Activated CD4-positive, CD25-positive, alpha-beta regulatory T cell treated with anti-CD3 and anti-CD28 coated beads, Interleukin-2, amount 50 U/mL, for 24 hours (primary cell): Measurements from ENCODE around the gene CHM.
"Not testable (repeated sequence)": the region's sequence is repeated elsewhere in the genome, so short reads cannot be mapped to it uniquely, and the experiment has no call there.

Experiments used
- ATAC-seq, 2 donors: fragments of 150-1000 bp; cut with Tn5 transposase; one replicate each; pipeline ENCODE4 v1.10.0; 2021; ENCODE audit warnings: mild to moderate bottlenecking in 1 of 2, moderate library complexity in 1 of 2

The CHM gene

GRCh38 chrX:86047174-86047935 is at the start of gene CHM:
Gene CHM (minus strand): TSS chrX:86047558. CDS start chrX:86047532, 26 bp downstream.
- peak; percentile 95 to 96 for ATAC-seq

- ATAC-seq, result no peak
These were observed 31.3 kb upstream of the CHM start for GRCh38 chrX:86078650-86079049.

- no peak for ATAC-seq
These were observed 19.6 kb upstream of the CHM start for GRCh38 chrX:86066998-86067397.

GRCh38 chrX:86061407-86061806 is 14.0 kb upstream of the CHM start:
- no peak for ATAC-seq

GRCh38 chrX:86051741-86052140 is 4.4 kb upstream of the CHM start:
- ATAC-seq, result no peak

- no peak for ATAC-seq
These were observed 550 bp upstream of the CHM start for GRCh38 chrX:86047936-86048280.

GRCh38 chrX:86044216-86044615 is 3.1 kb downstream of the CHM start:
- ATAC-seq, result no peak

- ATAC-seq, result no peak
These were observed 7.5 kb downstream of the CHM start for GRCh38 chrX:86039625-86040568.

GRCh38 chrX:86033385-86033784 is 14.0 kb downstream of the CHM start:
- ATAC-seq, result no peak

- no peak for ATAC-seq
These were observed 18.7 kb downstream of the CHM start for GRCh38 chrX:86028681-86029080.

GRCh38 chrX:86023811-86024210 is 23.5 kb downstream of the CHM start:
- no peak for ATAC-seq

GRCh38 chrX:86021652-86022289 is 25.6 kb downstream of the CHM start:
- no peak for ATAC-seq

GRCh38 chrX:86016139-86016538 is 31.2 kb downstream of the CHM start:
- no peak for ATAC-seq

GRCh38 chrX:86014959-86015358 is 32.4 kb downstream of the CHM start:
- peak in 1 of 2 donors; percentile 21 for ATAC-seq

GRCh38 chrX:86014421-86014820 is 32.9 kb downstream of the CHM start:
- no peak for ATAC-seq

- no peak for ATAC-seq
These were observed 33.6 kb downstream of the CHM start for GRCh38 chrX:86013792-86014191.

GRCh38 chrX:86012188-86012587 is 35.2 kb downstream of the CHM start:
- ATAC-seq, result no peak

- ATAC-seq, result not testable (repeated sequence)
These were observed 37.6 kb downstream of the CHM start for GRCh38 chrX:86009803-86010202.

- ATAC-seq, result not testable (repeated sequence)
These were observed 39.5 kb downstream of the CHM start for GRCh38 chrX:86007891-86008290.

GRCh38 chrX:86002076-86002896 is 45.1 kb downstream of the CHM start:
- no peak for ATAC-seq

GRCh38 chrX:85998954-85999353 is 48.4 kb downstream of the CHM start:
- ATAC-seq, result no peak

GRCh38 chrX:85996555-85996954 is 50.8 kb downstream of the CHM start:
- no peak for ATAC-seq
